Measurements from ENCODE around the gene USP1. TPM values are rescaled to one million over a fixed set of nuclear protein-coding genes. Genes with fewer than 3 reads are reported as not detected.

USP1 gene
- total and polyA plus RNA-seq, 4 donors = 13.5 to 22.9 (median 17.9) TPM

DNA sequence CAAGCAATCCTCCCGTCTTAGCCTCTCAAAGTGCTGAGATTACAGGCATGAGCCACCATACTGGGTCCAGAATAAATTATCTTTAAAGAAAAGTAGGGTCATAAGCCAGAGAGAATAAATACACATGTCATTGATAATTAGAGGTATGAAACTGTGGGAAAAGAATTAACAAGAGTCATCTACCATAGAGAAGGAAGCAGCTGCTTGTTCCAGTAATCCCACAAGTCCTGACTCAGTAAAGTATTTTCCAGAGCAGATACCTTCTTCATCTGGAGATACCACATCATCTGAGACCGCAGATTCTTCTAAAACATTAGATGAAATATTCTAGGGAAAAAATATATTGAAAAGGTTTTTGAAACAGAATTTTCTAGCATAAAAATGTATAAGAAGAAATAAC, 55.7 kb downstream of the USP1 start:
- H3K36me3 ChIP-seq (ENCODE audit: control insufficient read depth in 1 of 2, insufficient read depth in 2 of 2, low read length in 1 of 2) = peaks cover 4 to 7% of the 10 kb centered on the region in 2 donors
- H3K4me3 ChIP-seq (ENCODE audit: low read length in 2 of 2) = no peak overlapping the region
- no peaks in the 10 kb centered on the region for H3K9me3 ChIP-seq (ENCODE audit: control insufficient read depth, low read length)
- no peak for ATAC-seq (ENCODE audit: low FRiP score)
- whole genome bisulfite sequencing, 2 donors = 95 to 96% methylated on average over 2 of the region's 2 CpGs
- no peaks in the 10 kb centered on the region for H3K4me1 ChIP-seq (ENCODE audit: control insufficient read depth in 1 of 2, insufficient read depth in 2 of 2, low read length in 2 of 2)
- no peaks in the 10 kb centered on the region for H3K27me3 ChIP-seq (ENCODE audit: control insufficient read depth in 1 of 2, insufficient read depth in 2 of 2, low read length in 1 of 2)
- no peak overlapping the region for H3K27ac ChIP-seq (ENCODE audit: low read depth in 1 of 2, low read length in 2 of 2)
- DNase-seq = no peak
- intact Hi-C loops (cut with DNase I) = no loop called here

DNA sequence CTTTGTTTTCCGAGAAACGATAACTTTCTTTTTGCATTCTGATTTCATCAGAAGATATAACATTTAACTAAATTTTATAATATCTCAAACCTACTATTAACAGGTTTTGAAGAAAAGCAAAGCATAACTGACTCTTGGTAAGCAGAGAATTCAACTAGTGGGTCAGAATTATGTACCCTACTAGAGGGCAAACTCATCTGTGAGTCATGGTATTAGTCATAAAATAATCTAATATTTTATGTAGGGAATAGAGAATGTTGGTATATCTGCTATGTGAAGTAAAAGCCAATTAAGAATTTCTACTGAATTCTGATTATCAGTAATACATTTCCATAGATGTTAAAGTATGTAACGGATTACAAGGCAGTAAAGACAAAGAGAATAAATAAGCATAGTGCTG, 56.8 kb downstream of the USP1 start:
- H3K27me3 ChIP-seq (ENCODE audit: control insufficient read depth in 1 of 2, insufficient read depth in 2 of 2, low read length in 1 of 2) = no peaks in the 10 kb centered on the region
- H3K9me3 ChIP-seq (ENCODE audit: control insufficient read depth, low read length) = no peaks in the 10 kb centered on the region
- WGBS, 2 donors = 96% methylated on average over 3 of the region's 3 CpGs
- no peaks in the 10 kb centered on the region for H3K4me1 ChIP-seq (ENCODE audit: control insufficient read depth in 1 of 2, insufficient read depth in 2 of 2, low read length in 2 of 2)
- intact Hi-C loops (cut with DNase I) = no loop called here
- H3K36me3 ChIP-seq (ENCODE audit: control insufficient read depth in 1 of 2, insufficient read depth in 2 of 2, low read length in 1 of 2) = peaks cover 4 to 7% of the 10 kb centered on the region in 2 donors
- ATAC-seq (ENCODE audit: low FRiP score) (no peak), DNase-seq (no peak)
- H3K27ac ChIP-seq (ENCODE audit: low read depth in 1 of 2, low read length in 2 of 2) = no peak overlapping the region
- no peak overlapping the region for H3K4me3 ChIP-seq (ENCODE audit: low read length in 2 of 2)

DNA sequence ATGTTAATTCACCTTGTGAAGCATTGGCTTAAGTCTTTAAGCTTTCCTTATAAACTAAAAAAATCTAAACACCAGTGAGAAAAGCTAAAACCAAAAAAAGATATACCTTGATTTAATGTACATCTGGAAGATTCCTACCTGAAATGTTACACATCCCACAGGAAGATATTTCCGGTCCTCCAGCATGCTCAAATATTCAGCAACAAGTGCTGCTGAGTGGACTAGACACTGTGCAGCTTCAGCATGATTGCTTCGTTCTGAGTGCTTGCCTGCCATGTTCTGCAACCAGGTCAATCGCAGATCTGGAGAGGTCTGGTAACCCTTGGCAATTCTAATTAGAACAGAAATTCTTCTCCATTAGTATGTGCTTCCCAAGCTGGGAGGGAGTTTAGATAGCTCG, 57.3 kb downstream of the USP1 start:
- Histone ChIP-seq H3K4me1 (ENCODE audit: control insufficient read depth in 1 of 2, insufficient read depth in 2 of 2, low read length in 2 of 2) (no peaks in the 10 kb centered on the region), H3K4me3 (ENCODE audit: low read length in 2 of 2) (no peak overlapping the region), H3K27me3 (ENCODE audit: control insufficient read depth in 1 of 2, insufficient read depth in 2 of 2, low read length in 1 of 2) (no peaks in the 10 kb centered on the region), H3K27ac (ENCODE audit: low read depth in 1 of 2, low read length in 2 of 2) (no peak overlapping the region), H3K36me3 (ENCODE audit: control insufficient read depth in 1 of 2, insufficient read depth in 2 of 2, low read length in 1 of 2) (peaks cover 4 to 7% of the 10 kb centered on the region in 2 donors), H3K9me3 (ENCODE audit: control insufficient read depth, low read length) (no peaks in the 10 kb centered on the region)
- intact Hi-C loops (cut with DNase I) = no loop called here
- no peak for ATAC-seq (ENCODE audit: low FRiP score)
- no peak for DNase-seq
- WGBS, 2 donors = 89 to 94% methylated on average over 4 of the region's 4 CpGs

DNA sequence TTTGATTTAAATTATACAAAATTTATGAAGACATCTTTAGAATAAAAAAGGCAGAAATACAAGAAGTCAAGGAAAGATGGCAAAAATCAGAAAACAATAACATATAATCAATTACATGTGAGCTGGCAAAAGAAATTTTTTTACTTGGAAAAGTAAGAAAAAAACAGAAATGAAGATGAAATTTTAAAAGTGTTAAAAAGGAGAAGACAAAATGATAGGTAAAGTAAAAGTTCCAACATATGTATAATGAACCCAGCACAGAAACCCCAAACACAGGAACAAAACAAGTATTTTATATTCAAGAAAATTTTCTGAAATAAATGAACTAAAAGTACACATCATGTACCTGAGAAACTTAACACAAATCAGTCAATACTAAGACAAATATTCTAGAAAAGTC, 63.4 kb downstream of the USP1 start:
- Histone ChIP-seq H3K4me1 (ENCODE audit: control insufficient read depth in 1 of 2, insufficient read depth in 2 of 2, low read length in 2 of 2) (no peaks in the 10 kb centered on the region), H3K27me3 (ENCODE audit: control insufficient read depth in 1 of 2, insufficient read depth in 2 of 2, low read length in 1 of 2) (no peaks in the 10 kb centered on the region), H3K9me3 (ENCODE audit: control insufficient read depth, low read length) (no peaks in the 10 kb centered on the region), H3K27ac (ENCODE audit: low read depth in 1 of 2, low read length in 2 of 2) (no peak overlapping the region), H3K4me3 (ENCODE audit: low read length in 2 of 2) (no peak overlapping the region), H3K36me3 (ENCODE audit: control insufficient read depth in 1 of 2, insufficient read depth in 2 of 2, low read length in 1 of 2) (no peaks in the 10 kb centered on the region)
- DNase-seq (no peak), ATAC-seq (ENCODE audit: low FRiP score) (no peak)
- intact Hi-C loops (cut with DNase I) = no loop called here

Other genes with a start within 250 kb of the USP1 start
- under 1 TPM; 0.68 to 0.84 TPM for gene L1TD1, start 242.2 kb upstream of the USP1 start, total RNA-seq
- under 1 TPM in 1 of 2 donors, not detected in 1; 0.10 TPM for gene L1TD1, start 242.2 kb upstream of the USP1 start, polyA plus RNA-seq
- under 1 TPM; 0.42 to 0.66 TPM for gene KANK4, start 117.6 kb upstream of the USP1 start, total RNA-seq
- gene KANK4, start 117.6 kb upstream of the USP1 start, polyA plus RNA-seq = under 1 TPM in 1 of 2 donors, not detected in 1; 0.13 TPM
- gene ANGPTL3, start 160.5 kb downstream of the USP1 start, total RNA-seq = not detected
- gene ANGPTL3, start 160.5 kb downstream of the USP1 start, polyA plus RNA-seq = under 1 TPM in 1 of 2 donors, not detected in 1; 0.13 TPM

All from aorta (tissue), 5 donors.